Prostate gland (tissue), 1 donor: ENCODE results near the gene LTBP3.
A peak's percentile ranks its signal among the peaks of the same experiment; 100 is the strongest.

Experiments used
- POLR2A ChIP-seq: fragments of 450-650 bp; IDR thresholded peaks from one replicate; pipeline ENCODE4 v1.6.1; 2016; ENCODE audit warnings: antibody characterized with exemption, mild to moderate bottlenecking
- POLR2AphosphoS5 ChIP-seq: sonication (generic); formaldehyde crosslinking; IDR thresholded peaks from one replicate; pipeline ENCODE4 v1.6.1; 2017; ENCODE audit warnings: antibody characterized with exemption

- TF ChIP-seq POLR2AphosphoS5 = peak; percentile 87
- peak; percentile 46 for TF ChIP-seq POLR2A
Measured at GRCh38 chr11:65505466-65506289, 52.5 kb downstream of the LTBP3 start.
